ENCODE data around the gene ICA1L. TPM values are rescaled to one million over a fixed set of nuclear protein-coding genes. Genes with fewer than 3 reads are reported as not detected.

The ICA1L gene
- total RNA-seq, 2 experiments from 2014 or later: 1.5 to 1.6 TPM

GRCh38 chr2:202769201-202769600 lies 102.4 kb downstream of the ICA1L start:
- ATAC-seq (ENCODE audit: poor library complexity): no peak
- no peak overlapping the region for H3K27ac Mint-ChIP-seq
- peaks cover 29% of the 10 kb centered on the region for H3K4me1 Mint-ChIP-seq (ENCODE audit: low read depth)

GRCh38 chr2:202768273-202768672 lies 103.3 kb downstream of the ICA1L start:
- Histone ChIP-seq H3K27ac (ENCODE audit: low read depth in 1 of 2, low read length in 2 of 2) (no peak overlapping the region), H3K36me3 (ENCODE audit: insufficient read depth, low read length) (peaks cover 39% of the 10 kb centered on the region), H3K9me3 (ENCODE audit: control insufficient read depth in 1 of 2, insufficient read depth in 1 of 2, low read length in 2 of 2) (no peaks in the 10 kb centered on the region), H3K4me3 (ENCODE audit: low read length) (no peak overlapping the region), H3K27me3 (ENCODE audit: control insufficient read depth in 1 of 2, insufficient read depth in 2 of 2, low read length in 2 of 2) (no peaks in the 10 kb centered on the region), H3K4me1 (ENCODE audit: insufficient read depth, low read length) (no peaks in the 10 kb centered on the region)
- no peak for TF ChIP-seq CTCF (IDR thresholded peaks at IDR 0.05)
- H3K4me1 Mint-ChIP-seq (ENCODE audit: low read depth): peaks cover 38% of the 10 kb centered on the region
- POLR2A ChIA-PET: interaction anchor here (2.1 kb wide), 1 partner anchor 133 kb away, joined by 13 read pairs; the partner anchor contains the start of gene FAM117B
- no peak for DNase-seq
- peak overlapping the region; percentile 32 for H3K27ac Mint-ChIP-seq
- ATAC-seq (ENCODE audit: poor library complexity): no peak
- intact Hi-C loops (cut with DNase I, micrococcal nuclease): no loop called here
- no peaks in the 10 kb centered on the region for H3K27me3 Mint-ChIP-seq
- H3K36me3 Mint-ChIP-seq (ENCODE audit: low read depth): peaks cover 80% of the 10 kb centered on the region
- H3K9me3 Mint-ChIP-seq: no peaks in the 10 kb centered on the region
- no peak overlapping the region for H3K4me3 Mint-ChIP-seq
- CTCF ChIA-PET: interaction anchor here (0.8 to 1.1 kb wide), 2 partner anchors 17 to 180 kb away, joined by 3 read pairs; no protein-coding TSS in a partner anchor

More at GRCh38 chr2:202769201-202769600, 102.4 kb downstream of the ICA1L start:
- no peak for TF ChIP-seq CTCF (IDR thresholded peaks at IDR 0.05)
- Mint-ChIP-seq H3K36me3 (ENCODE audit: low read depth) (peaks cover 80% of the 10 kb centered on the region), H3K27me3 (no peaks in the 10 kb centered on the region), H3K9me3 (no peaks in the 10 kb centered on the region), H3K4me3 (no peak overlapping the region)
- H3K36me3 ChIP-seq (ENCODE audit: insufficient read depth, low read length): peaks cover 42% of the 10 kb centered on the region
- H3K27me3 ChIP-seq (ENCODE audit: control insufficient read depth in 1 of 2, insufficient read depth in 2 of 2, low read length in 2 of 2): no peaks in the 10 kb centered on the region
- DNase-seq: no peak
- no peaks in the 10 kb centered on the region for H3K9me3 ChIP-seq (ENCODE audit: control insufficient read depth in 1 of 2, insufficient read depth in 1 of 2, low read length in 2 of 2)
- intact Hi-C loops (cut with DNase I, micrococcal nuclease): loop anchor here in 1 of 2 experiments (1.0 kb wide), 1 partner anchor 14 kb away; no protein-coding TSS in a partner anchor
- no peaks in the 10 kb centered on the region for H3K4me1 ChIP-seq (ENCODE audit: insufficient read depth, low read length)
- ChIA-PET CTCF (interaction anchor here (0.8 to 1.1 kb wide), 2 partner anchors 18 to 181 kb away, joined by 3 read pairs; no protein-coding TSS in a partner anchor), POLR2A (interaction anchor here (0.8 to 2.1 kb wide), 2 partner anchors 8 to 134 kb away, joined by 3 to 13 read pairs; partner anchors contain the start of gene FAM117B)
- no peak overlapping the region for H3K27ac ChIP-seq (ENCODE audit: low read depth in 1 of 2, low read length in 2 of 2)
- no peak overlapping the region for H3K4me3 ChIP-seq (ENCODE audit: low read length)

- no peaks in the 10 kb centered on the region for H3K9me3 Mint-ChIP-seq
- peaks cover 4% of the 10 kb centered on the region for H3K4me1 ChIP-seq (ENCODE audit: insufficient read depth, low read length)
- peaks cover 63% of the 10 kb centered on the region for H3K4me1 Mint-ChIP-seq (ENCODE audit: low read depth)
- no peak for TF ChIP-seq CTCF (IDR thresholded peaks at IDR 0.05)
- CTCF ChIA-PET: interaction anchor here (1.2 kb wide), 1 partner anchor 177 kb away, joined by 3 read pairs; no protein-coding TSS in a partner anchor
- H3K36me3 Mint-ChIP-seq (ENCODE audit: low read depth): peaks cover 75% of the 10 kb centered on the region
- peak overlapping the region; percentile 84 for H3K27ac Mint-ChIP-seq
- H3K27ac ChIP-seq (ENCODE audit: low read depth in 1 of 2, low read length in 2 of 2): no peak overlapping the region
- H3K9me3 ChIP-seq (ENCODE audit: control insufficient read depth in 1 of 2, insufficient read depth in 1 of 2, low read length in 2 of 2): no peaks in the 10 kb centered on the region
- DNase-seq (no peak), ATAC-seq (ENCODE audit: poor library complexity) (no peak)
- H3K27me3 ChIP-seq (ENCODE audit: control insufficient read depth in 1 of 2, insufficient read depth in 2 of 2, low read length in 2 of 2): no peaks in the 10 kb centered on the region
- H3K27me3 Mint-ChIP-seq: no peaks in the 10 kb centered on the region
- H3K4me3 ChIP-seq (ENCODE audit: low read length): no peak overlapping the region
- POLR2A ChIA-PET: interaction anchor here (0.6 to 1.1 kb wide), 3 partner anchors 13 to 402 kb away, joined by 3 to 5 read pairs (median 3); no protein-coding TSS in a partner anchor
- H3K36me3 ChIP-seq (ENCODE audit: insufficient read depth, low read length): peaks cover 25% of the 10 kb centered on the region
- intact Hi-C loops (cut with DNase I, micrococcal nuclease): no loop called here
- no peak overlapping the region for H3K4me3 Mint-ChIP-seq
These were observed 106.1 kb downstream of the ICA1L start for GRCh38 chr2:202765436-202765835.

All from CD4-positive, alpha-beta T cell (primary cell).